Measurements from ENCODE around the gene PRR5L.

DNA sequence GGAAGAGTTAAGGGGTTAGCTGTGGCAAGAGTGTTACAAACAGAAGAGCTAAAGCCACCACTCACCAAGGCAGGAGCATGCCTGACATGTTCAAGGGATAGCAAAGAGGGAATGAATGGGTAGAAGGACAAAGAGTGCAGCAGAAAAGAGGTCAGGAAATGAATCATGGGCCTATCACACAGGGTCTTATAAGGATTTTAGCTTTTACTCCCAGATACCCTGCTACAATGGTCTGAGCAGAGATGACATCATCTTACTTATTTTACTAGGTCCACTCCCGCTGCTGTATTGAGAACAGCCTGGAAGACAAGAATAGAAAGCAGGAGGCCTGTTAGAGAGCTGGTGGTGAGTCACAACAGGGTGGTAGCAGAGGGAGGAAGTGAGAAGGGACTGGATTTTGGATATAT lies 204.2 kb downstream of the PRR5L start:
- TF ChIP-seq GATA2 (IDR thresholded peaks at IDR 0.05; ENCODE audit: low read depth, low read length): no peak
- TF ChIP-seq GATA3 (IDR thresholded peaks at IDR 0.05; ENCODE audit: low read depth, low read length): no peak
